ENCODE data around the gene RBM28.

Gene RBM28

DNA sequence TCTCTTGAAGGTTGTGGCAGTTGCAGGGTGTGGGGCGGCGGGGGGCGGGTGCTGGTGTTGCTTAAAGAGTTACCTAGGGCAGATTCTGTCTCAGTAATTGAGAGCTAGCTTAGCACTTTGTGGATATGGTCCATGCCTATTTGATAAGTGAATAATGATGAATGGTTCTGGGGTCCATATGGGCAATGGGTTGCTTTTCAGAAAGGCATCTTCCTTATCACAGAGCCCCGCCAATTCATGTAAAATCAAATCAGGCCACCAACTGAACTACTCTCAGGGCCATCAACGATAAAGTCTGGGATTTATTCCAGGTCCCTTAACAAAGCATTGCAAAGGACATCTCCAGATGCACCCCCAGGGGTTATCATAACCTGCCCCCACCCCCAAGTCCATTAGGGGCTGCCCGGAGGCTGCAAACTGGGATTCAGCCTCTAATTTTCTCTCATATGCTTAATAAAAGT is 19.6 kb upstream of the RBM28 start:
- DNase-seq (ENCODE audit: low spot score in 2 of 2): no peak
- no peak overlapping the region for H3K4me3 ChIP-seq
- H3K27me3 ChIP-seq (ENCODE audit: low read depth): peaks cover 54% of the 10 kb centered on the region
- H3K9me3 ChIP-seq: no peaks in the 10 kb centered on the region
- H3K36me3 ChIP-seq (replicated peaks): no peaks in the 10 kb centered on the region
- in situ Hi-C loops (cut with MboI; ENCODE audit: low sequenced_read_pairs): no loop called here
- peaks cover 5% of the 10 kb centered on the region for H3K4me1 ChIP-seq

DNA sequence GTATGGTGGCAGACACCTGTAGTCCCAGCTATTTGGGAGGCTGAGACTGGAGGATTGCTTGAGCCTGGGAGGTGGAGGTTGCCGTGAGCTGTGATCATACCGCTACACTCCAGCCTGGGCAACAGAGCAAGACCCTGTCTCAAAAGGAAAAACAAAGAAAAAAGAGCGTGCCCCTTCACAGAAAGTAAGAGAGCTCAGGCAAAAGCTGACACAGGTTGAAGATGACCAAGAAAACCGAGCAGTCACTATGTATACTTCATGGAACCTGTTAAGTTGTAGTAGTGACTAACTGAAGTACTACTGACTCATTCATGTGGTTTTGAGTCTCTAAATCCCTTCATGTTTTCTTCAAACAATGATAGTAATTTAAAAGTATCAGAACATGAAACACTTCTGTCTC is 19.0 kb upstream of the RBM28 start:
- Histone ChIP-seq H3K4me3 (no peak overlapping the region), H3K9me3 (no peaks in the 10 kb centered on the region), H3K27me3 (ENCODE audit: low read depth) (peaks cover 54% of the 10 kb centered on the region), H3K4me1 (peaks cover 5% of the 10 kb centered on the region), H3K36me3 (replicated peaks) (no peaks in the 10 kb centered on the region)
- in situ Hi-C loops (cut with MboI; ENCODE audit: low sequenced_read_pairs): no loop called here
- no peak for DNase-seq (ENCODE audit: low spot score in 2 of 2)

DNA sequence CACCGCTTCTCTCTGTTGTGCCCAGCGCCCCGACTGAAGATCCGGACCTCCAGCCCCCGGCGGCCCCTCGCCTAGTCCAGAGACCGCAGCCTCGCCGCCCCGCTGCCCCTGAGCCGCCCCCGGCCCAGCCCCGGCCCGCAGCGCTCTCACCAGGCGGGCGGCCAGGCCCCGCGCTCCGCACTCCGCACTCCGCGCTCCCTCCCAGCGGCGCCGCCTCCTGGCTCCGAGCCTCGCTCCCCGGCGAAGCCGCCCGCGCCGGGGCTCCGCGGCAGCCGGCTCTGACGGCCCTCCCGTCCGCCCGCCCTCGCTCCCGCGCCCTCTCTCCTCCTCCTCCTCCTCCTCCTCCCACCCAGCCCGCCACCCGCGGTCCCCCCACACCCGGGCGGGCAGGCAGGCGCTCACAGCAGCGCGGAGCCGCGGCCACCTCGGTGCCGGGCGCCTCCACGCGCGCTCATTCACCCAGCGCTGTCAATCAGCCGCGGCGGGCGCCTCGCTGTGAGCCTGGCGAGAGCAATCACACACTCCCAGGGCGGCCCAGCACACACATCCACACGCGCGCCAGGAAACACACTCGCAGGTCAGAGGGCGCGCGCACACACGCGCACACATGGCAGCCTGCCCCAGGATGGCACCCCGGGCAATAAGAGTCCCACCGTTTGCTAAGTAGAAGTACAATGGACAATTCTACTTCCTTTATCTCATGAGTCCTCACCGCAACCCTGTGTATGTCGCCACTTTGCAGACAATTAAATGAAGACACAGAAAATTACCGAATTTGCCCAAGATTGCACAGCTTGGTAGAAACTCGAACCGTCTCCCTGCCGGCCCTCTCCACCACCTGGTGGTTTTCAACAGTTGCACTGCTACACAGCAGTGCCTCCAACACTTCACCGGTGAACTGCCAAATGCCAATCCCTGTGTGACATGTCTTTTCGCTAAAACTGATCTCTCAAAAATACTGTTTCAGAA is 18.0 kb upstream of the RBM28 start, which contains the start of gene PRRT4:
Gene PRRT4, minus strand, starts transcription at position 280 of the 969 bp plus-strand sequence.
- in situ Hi-C loops (cut with MboI; ENCODE audit: low sequenced_read_pairs): no loop called here
- peaks cover 53% of the 10 kb centered on the region for H3K27me3 ChIP-seq (ENCODE audit: low read depth)
- no peaks in the 10 kb centered on the region for H3K36me3 ChIP-seq (replicated peaks)
- peak in 1 of 2 experiments; percentile 46 for DNase-seq (ENCODE audit: low spot score in 2 of 2)
- peak within 1 kb of the TSS; percentile 31 for H3K4me3 ChIP-seq
- H3K4me1 ChIP-seq: peaks cover 5% of the 10 kb centered on the region
- H3K9me3 ChIP-seq: no peaks in the 10 kb centered on the region

DNA sequence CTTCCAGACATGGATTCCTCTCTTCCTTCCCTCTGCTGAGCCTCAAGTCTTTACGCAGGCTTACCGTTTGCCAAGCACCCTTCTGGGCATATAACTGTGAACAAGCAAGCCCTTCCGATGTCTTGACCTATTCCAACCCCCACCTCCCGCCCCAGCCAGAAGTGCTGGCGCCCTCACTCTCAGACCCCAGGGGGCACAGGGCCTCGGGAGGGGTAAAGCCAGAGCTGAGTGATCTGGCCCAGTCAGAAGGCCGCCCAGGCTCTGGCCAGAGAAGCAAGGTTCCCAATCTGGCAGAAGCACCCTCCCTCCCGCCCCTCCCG is 16.6 kb upstream of the RBM28 start:
- no peak for DNase-seq (ENCODE audit: low spot score in 2 of 2)
- H3K9me3 ChIP-seq: no peaks in the 10 kb centered on the region
- H3K36me3 ChIP-seq (replicated peaks): no peaks in the 10 kb centered on the region
- no peak overlapping the region for H3K4me3 ChIP-seq
- peaks cover 39% of the 10 kb centered on the region for H3K27me3 ChIP-seq (ENCODE audit: low read depth)
- H3K4me1 ChIP-seq: peaks cover 5% of the 10 kb centered on the region
- in situ Hi-C loops (cut with MboI; ENCODE audit: low sequenced_read_pairs): no loop called here

DNA sequence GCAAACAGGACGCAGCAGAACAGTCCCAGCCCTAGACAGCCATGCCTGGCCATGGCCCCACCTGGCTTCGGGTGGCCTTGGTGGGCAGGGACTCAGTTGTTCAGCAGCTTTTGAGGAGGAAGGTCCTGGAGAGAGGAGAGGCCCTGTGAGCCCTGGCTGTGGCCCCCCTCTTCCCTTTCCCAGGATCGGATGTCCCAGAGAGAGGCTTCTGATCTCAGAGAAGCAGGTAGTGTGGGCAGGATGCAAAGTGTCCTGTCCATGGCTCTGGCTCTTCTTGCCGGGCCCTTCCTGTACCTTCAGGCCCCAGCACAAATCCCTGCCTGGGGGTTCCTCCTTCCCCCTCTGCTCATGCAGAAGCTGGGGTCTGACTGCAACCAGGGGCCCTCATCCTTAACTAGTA is 16.2 kb upstream of the RBM28 start:
- H3K36me3 ChIP-seq (replicated peaks): no peaks in the 10 kb centered on the region
- peaks cover 5% of the 10 kb centered on the region for H3K4me1 ChIP-seq
- in situ Hi-C loops (cut with MboI; ENCODE audit: low sequenced_read_pairs): no loop called here
- H3K9me3 ChIP-seq: no peaks in the 10 kb centered on the region
- no peak for DNase-seq (ENCODE audit: low spot score in 2 of 2)
- H3K27me3 ChIP-seq (ENCODE audit: low read depth): peaks cover 36% of the 10 kb centered on the region
- H3K4me3 ChIP-seq: no peak overlapping the region

DNA sequence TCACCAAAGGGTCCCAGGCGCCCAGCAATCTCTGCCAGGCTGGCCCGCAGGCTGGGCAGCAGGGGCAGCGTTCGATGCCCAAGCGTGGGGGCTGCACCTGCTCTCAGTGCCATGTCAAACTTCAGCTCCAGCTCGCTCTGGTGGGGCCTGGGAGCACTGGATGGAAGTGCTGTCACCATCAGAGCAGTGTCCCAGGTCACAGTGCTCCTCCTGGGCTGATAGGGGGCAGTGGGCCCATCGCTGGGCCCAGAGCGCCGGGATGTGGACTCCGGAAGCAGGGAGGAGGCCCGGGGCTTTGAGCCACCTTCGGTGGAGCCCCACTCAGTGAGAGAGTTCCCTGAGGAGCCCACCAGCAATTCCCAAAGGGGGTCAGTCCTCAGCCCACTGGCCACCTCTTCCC is 15.6 kb upstream of the RBM28 start:
- DNase-seq (ENCODE audit: low spot score in 2 of 2): no peak
- Histone ChIP-seq H3K4me1 (peaks cover 5% of the 10 kb centered on the region), H3K27me3 (ENCODE audit: low read depth) (peaks cover 35% of the 10 kb centered on the region), H3K9me3 (no peaks in the 10 kb centered on the region), H3K36me3 (replicated peaks) (no peaks in the 10 kb centered on the region), H3K4me3 (no peak overlapping the region)
- in situ Hi-C loops (cut with MboI; ENCODE audit: low sequenced_read_pairs): no loop called here

DNA sequence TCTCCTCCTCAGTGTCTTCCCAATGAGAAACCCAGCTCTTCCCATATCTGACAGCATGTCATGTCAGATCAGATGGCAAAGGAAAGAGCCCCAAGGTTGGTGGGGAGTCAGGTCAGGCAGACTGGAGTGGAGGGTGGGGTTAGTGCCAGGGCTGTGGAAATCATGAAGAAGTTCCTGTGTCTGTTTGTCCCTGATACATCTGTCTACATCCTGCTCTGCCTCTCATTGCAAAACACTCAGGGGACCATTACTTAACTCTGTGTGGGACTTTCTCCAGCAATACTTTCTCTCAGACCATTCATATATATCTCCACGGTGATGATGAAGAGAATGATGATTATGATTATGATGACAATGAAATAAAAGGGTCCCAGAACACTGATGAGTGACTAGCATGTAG is 14.5 kb upstream of the RBM28 start:
- no peaks in the 10 kb centered on the region for H3K36me3 ChIP-seq (replicated peaks)
- H3K4me1 ChIP-seq: peaks cover 5% of the 10 kb centered on the region
- peaks cover 26% of the 10 kb centered on the region for H3K27me3 ChIP-seq (ENCODE audit: low read depth)
- no peak for DNase-seq (ENCODE audit: low spot score in 2 of 2)
- in situ Hi-C loops (cut with MboI; ENCODE audit: low sequenced_read_pairs): no loop called here
- no peak overlapping the region for H3K4me3 ChIP-seq
- H3K9me3 ChIP-seq: no peaks in the 10 kb centered on the region

DNA sequence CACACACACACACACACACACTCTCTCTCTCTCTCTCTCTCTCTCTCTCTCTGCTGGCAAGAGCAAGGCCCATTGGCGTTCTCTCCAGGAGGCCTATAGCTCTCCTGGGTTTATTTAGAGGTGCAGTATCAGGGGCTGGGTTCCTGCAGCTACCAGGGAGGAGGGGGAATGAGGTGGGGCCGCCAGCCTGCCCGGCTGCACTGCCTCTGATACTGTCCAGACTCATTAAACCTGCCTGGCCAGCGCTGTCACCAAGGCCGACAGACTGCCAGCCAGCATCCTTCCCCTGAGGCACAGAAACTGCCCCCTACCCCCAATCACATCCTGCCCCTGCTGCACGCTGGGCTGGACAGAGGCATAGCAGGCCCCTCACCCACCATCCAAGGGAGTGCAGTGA is 13.5 kb upstream of the RBM28 start:
- H3K36me3 ChIP-seq (replicated peaks): no peaks in the 10 kb centered on the region
- peaks cover 5% of the 10 kb centered on the region for H3K4me1 ChIP-seq
- in situ Hi-C loops (cut with MboI; ENCODE audit: low sequenced_read_pairs): no loop called here
- no peak for DNase-seq (ENCODE audit: low spot score in 2 of 2)
- peaks cover 16% of the 10 kb centered on the region for H3K27me3 ChIP-seq (ENCODE audit: low read depth)
- no peak overlapping the region for H3K4me3 ChIP-seq
- H3K9me3 ChIP-seq: no peaks in the 10 kb centered on the region

DNA sequence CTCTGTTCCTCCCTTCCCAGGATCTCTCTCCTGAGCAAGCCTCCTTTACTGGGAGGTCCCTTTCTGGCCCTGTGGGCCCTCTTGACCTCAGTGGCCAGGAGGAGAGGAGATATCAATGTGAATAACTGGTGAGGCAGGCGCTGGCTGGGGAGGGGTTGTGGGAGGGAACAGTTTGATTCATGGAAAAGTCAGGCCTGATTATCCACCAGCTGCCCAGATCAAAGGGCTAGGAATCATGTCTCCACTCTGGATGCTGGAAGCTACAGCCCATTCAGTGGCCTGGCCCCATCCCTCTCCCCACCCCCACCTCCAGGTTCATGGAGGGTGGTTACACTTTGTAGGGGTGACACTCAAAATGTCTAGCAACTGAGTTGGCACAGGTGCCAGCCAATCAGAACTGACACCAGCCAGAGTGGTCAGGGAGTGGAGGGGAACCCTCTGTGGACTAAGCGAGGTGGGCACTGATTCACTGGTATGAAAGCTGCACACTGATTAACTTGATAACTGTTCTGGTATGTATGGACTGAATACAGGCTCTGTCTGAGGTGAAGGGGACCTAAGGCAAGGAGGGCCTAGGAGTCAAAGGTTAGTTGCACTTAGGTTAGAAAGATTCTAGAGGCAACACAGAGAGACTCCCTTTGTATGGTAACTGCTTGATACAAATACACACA is 13.0 kb upstream of the RBM28 start:
- in situ Hi-C loops (cut with MboI; ENCODE audit: low sequenced_read_pairs): no loop called here
- peaks cover 10% of the 10 kb centered on the region for H3K27me3 ChIP-seq (ENCODE audit: low read depth)
- no peaks in the 10 kb centered on the region for H3K9me3 ChIP-seq
- no peak overlapping the region for H3K4me3 ChIP-seq
- DNase-seq (ENCODE audit: low spot score in 2 of 2): no peak
- no peaks in the 10 kb centered on the region for H3K36me3 ChIP-seq (replicated peaks)
- H3K4me1 ChIP-seq: peaks cover 5% of the 10 kb centered on the region

DNA sequence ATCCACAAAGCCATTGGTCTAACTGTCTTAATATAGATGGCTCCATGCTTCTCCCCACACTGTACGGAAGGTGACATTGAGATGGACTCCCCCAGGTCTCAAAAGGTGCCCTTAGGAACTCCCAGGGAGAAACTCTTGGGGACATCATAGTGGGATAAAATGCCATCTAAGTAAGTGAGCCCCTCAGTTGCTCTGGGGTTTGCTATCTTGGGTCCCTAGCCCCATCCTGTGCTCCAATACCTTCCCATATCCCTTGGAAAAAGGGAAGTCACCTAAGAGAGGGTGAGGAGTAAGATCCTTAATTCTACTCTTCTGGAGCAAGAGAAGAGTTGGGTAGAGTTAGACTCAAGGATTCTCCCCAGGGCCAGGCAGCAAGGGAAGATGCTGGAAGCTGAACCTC is 9.9 kb upstream of the RBM28 start:
- H3K27me3 ChIP-seq (ENCODE audit: low read depth): 0 out of 2 replicates have a peak, but pooled peaks cover 5% of the 10 kb centered on the region
- no peak overlapping the region for H3K4me3 ChIP-seq
- H3K36me3 ChIP-seq (replicated peaks): no peaks in the 10 kb centered on the region
- H3K4me1 ChIP-seq: no peaks in the 10 kb centered on the region
- DNase-seq (ENCODE audit: low spot score in 2 of 2): no peak
- in situ Hi-C loops (cut with MboI; ENCODE audit: low sequenced_read_pairs): no loop called here
- no peaks in the 10 kb centered on the region for H3K9me3 ChIP-seq

DNA sequence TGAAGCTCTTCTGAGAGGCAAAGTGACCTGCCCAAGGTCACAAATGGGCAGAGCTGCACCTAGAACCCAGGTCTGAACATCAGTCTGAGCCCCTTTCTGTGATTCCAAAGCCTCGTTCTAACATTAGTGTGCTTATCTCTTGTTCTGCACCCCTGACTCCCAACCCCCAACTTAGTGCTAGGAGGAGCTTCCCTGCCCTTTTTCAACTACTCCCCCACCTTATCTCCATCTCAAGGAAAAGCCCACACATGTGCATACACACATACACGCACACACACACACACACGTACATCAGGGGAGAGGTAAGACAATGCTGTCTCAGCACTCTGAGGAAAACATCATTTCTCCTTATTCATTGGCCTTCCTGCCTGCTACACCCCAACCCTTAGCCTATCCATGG is 9.5 kb upstream of the RBM28 start:
- H3K27me3 ChIP-seq (ENCODE audit: low read depth): 0 out of 2 replicates have a peak, but pooled peaks cover 5% of the 10 kb centered on the region
- no peaks in the 10 kb centered on the region for H3K36me3 ChIP-seq (replicated peaks)
- DNase-seq (ENCODE audit: low spot score in 2 of 2): no peak
- no peak overlapping the region for H3K4me3 ChIP-seq
- H3K9me3 ChIP-seq: no peaks in the 10 kb centered on the region
- in situ Hi-C loops (cut with MboI; ENCODE audit: low sequenced_read_pairs): no loop called here
- no peaks in the 10 kb centered on the region for H3K4me1 ChIP-seq

DNA sequence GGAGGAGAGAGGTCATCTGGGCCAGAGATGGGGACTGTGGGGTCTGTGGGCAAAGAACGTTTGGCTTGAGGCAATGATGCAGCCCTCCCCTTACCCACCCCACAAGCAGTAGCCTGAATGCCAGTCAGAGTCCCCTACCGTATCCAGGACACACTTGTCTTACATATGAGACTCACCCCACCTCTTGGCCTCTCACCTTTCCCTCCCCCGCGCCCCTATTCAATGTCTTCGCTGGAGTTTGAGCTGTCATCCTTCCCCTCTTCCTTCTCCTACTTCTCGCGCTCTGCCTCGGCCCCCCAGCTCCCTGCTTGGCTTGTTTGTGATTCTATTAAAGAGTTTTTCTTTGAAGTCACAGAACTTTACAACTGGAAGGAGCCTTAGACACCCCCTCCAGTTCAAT is 8.9 kb upstream of the RBM28 start:
- in situ Hi-C loops (cut with MboI; ENCODE audit: low sequenced_read_pairs): no loop called here
- H3K36me3 ChIP-seq (replicated peaks): no peaks in the 10 kb centered on the region
- 0 out of 2 replicates have a peak, but pooled peaks cover 5% of the 10 kb centered on the region for H3K27me3 ChIP-seq (ENCODE audit: low read depth)
- no peaks in the 10 kb centered on the region for H3K4me1 ChIP-seq
- no peak overlapping the region for H3K4me3 ChIP-seq
- no peaks in the 10 kb centered on the region for H3K9me3 ChIP-seq
- DNase-seq (ENCODE audit: low spot score in 2 of 2): no peak

DNA sequence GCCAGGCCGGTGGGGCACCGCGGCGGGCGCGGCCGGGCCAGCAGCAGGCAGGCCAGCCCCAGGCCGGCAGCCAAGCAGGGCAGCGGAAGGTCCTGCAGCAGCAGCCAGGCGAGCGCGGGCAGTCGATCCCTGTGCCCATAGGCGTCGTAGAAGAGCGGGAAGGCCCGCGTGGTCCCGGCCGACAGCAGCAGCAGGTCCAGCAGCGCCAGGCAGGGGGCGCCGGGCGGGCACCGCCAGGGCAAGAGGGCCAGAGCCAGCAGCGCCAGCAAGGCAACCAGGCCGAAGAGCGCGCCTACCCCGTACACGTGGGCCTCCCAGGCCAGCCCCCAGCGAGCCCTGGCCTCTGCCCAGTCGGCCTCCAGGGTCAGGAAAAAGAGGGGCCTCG is 8.4 kb upstream of the RBM28 start:
- Histone ChIP-seq H3K27me3 (ENCODE audit: low read depth) (0 out of 2 replicates have a peak, but pooled peaks cover 5% of the 10 kb centered on the region), H3K9me3 (no peaks in the 10 kb centered on the region), H3K36me3 (replicated peaks) (no peaks in the 10 kb centered on the region), H3K4me3 (no peak overlapping the region), H3K4me1 (no peaks in the 10 kb centered on the region)
- in situ Hi-C loops (cut with MboI; ENCODE audit: low sequenced_read_pairs): no loop called here
- no peak for DNase-seq (ENCODE audit: low spot score in 2 of 2)
